Testis (tissue), 2 donors: ENCODE results near the gene PXK.

Experiments used
- POLR2A ChIP-seq: fragments of 450-650 bp; IDR thresholded peaks from one replicate; pipeline ENCODE4 v1.6.1; 2017; ENCODE audit warnings: antibody characterized with exemption, mild to moderate bottlenecking, moderate library complexity
- TF ChIP-seq, protein P1 (sequence below), 3 experiments: fragments of 450-650 bp in 2 of 3; fragments of 200-600 bp in 1 of 3; sonication (generic) in 1 of 3; IDR thresholded peaks; one replicate each; pipeline ENCODE4 v1.5.1; 2016 to 2019; ENCODE audit warnings: antibody characterized with exemption in 3 of 3, mild to moderate bottlenecking in 2 of 3, moderate library complexity in 1 of 3

DNA sequence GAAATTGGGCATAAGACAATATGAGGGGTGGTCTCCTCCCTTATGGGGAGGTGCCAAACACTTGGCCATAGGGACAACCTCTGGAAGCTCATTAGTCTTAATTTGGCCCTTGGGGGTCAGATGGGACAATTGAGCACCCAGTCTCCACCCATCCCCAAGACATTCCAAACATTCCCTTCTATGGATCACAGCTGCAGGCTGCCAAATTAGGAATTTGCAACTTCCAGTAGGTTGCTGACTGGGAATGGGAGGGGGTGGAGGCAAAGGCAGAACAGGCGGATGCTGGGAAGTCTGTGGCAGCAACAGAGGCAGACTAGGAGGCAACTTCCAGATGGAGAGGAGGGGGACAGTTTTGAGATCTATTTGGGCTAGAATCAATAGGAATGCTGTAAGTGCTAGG is 102.3 kb downstream of the PXK start:
- TF ChIP-seq, protein P1, sequence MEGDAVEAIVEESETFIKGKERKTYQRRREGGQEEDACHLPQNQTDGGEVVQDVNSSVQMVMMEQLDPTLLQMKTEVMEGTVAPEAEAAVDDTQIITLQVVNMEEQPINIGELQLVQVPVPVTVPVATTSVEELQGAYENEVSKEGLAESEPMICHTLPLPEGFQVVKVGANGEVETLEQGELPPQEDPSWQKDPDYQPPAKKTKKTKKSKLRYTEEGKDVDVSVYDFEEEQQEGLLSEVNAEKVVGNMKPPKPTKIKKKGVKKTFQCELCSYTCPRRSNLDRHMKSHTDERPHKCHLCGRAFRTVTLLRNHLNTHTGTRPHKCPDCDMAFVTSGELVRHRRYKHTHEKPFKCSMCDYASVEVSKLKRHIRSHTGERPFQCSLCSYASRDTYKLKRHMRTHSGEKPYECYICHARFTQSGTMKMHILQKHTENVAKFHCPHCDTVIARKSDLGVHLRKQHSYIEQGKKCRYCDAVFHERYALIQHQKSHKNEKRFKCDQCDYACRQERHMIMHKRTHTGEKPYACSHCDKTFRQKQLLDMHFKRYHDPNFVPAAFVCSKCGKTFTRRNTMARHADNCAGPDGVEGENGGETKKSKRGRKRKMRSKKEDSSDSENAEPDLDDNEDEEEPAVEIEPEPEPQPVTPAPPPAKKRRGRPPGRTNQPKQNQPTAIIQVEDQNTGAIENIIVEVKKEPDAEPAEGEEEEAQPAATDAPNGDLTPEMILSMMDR (IDR thresholded peaks at IDR 0.05): no peak
- TF ChIP-seq POLR2A: no peak
